Iris pigment epithelial cell (primary cell): Measurements from ENCODE around the gene TRIM71.
"Not testable (repeated sequence)": the region's sequence is repeated elsewhere in the genome, so short reads cannot be mapped to it uniquely, and the experiment has no call there.

Experiments used
- DNase-seq: peaks from one replicate; pipeline ENCODE4 v3.0.0-alpha.2; 2011; ENCODE audit warnings: low read depth

Gene TRIM71

DNA sequence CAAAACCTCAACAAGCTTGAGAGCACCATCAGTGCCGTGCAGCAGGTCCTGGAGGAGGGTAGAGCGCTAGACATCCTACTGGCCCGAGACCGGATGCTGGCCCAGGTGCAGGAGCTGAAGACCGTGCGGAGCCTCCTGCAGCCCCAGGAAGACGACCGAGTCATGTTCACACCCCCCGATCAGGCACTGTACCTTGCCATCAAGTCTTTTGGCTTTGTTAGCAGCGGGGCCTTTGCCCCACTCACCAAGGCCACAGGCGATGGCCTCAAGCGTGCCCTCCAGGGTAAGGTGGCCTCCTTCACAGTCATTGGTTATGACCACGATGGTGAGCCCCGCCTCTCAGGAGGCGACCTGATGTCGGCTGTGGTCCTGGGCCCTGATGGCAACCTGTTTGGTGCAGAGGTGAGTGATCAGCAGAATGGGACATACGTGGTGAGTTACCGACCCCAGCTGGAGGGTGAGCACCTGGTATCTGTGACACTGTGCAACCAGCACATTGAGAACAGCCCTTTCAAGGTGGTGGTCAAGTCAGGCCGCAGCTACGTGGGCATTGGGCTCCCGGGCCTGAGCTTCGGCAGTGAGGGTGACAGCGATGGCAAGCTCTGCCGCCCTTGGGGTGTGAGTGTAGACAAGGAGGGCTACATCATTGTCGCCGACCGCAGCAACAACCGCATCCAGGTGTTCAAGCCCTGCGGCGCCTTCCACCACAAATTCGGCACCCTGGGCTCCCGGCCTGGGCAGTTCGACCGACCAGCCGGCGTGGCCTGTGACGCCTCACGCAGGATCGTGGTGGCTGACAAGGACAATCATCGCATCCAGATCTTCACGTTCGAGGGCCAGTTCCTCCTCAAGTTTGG is 72.9 kb downstream of the TRIM71 start:
- DNase-seq, result no peak

- no peak for DNase-seq
Observed at GRCh38 chr3:32891365-32891764, 73.6 kb downstream of the TRIM71 start.

DNA sequence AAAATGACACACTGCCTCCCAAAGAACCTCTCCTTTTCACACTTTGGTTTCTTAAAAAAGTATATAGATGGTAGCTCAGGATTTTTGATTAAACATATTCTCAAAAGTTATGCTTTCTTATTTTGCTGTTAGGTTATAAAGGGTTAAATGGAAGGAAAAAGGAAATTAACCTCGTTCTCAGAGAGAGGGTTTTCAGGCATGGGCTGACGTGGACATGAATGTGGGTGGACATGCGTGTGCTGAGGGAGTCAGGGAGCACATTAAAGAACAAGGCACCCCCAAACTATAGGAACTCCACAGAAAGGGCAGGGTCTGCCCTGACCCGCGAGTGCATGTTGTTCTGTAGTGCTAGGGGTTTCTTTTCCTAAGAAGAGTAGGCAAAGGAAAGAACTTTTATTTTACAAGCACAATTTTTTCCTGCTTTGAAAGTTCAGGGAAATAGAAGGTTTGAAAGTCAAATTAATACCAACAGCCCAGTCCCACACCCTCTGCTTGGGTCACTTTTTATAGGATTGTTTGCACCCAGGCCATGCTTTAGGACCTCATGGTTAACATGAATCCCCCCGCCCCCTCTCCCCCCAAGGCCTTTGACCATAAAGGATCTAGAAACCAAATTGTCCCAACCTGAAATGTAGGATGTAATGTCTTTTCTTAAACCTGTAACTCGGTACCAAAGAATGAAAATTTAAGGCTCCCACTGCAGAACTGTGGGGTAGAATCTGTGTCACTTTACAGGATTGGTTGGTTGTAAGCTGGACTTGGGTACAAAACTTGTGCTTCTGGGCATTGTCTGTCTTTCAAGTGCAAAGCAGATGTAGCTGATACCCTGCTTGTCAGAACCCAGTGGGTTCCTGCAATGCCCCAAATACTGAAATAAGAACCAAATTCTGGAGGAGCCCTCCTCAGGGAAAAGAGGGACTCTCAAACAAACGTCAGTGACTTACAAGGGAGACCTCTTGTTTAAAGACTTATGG is 75.1 kb downstream of the TRIM71 start:
- DNase-seq, result no peak

DNA sequence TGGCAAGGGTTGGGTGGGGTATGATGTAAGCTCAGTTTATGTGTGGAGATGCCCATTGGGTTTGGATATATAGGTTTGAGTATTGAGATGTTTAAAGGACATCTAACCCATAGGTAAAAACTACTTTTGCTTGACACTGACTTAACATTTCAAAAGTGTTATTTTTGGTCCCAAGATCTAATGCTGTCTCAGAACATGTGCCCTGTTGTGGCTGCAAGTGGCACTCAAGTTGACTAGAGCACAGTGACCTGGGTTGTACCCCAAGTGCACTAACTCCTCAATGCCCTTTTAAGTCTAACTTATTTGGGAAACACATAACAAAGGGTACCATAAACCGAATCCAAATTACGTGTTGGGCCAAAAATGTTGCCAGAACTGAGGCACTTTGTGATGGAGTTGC is 77.2 kb downstream of the TRIM71 start:
- DNase-seq, result no peak

GRCh38 chr3:32895701-32896100 is 77.9 kb downstream of the TRIM71 start:
- DNase-seq, result no peak

- DNase-seq, result no peak
Observed at GRCh38 chr3:32896143-32896542, 78.3 kb downstream of the TRIM71 start.

GRCh38 chr3:32897001-32897601 is 79.3 kb downstream of the TRIM71 start:
- DNase-seq, result no peak

- DNase-seq, result no peak
Observed at GRCh38 chr3:32897981-32898623, 80.3 kb downstream of the TRIM71 start.

- no peak for DNase-seq
Observed at GRCh38 chr3:32899265-32899664, 81.5 kb downstream of the TRIM71 start.

DNA sequence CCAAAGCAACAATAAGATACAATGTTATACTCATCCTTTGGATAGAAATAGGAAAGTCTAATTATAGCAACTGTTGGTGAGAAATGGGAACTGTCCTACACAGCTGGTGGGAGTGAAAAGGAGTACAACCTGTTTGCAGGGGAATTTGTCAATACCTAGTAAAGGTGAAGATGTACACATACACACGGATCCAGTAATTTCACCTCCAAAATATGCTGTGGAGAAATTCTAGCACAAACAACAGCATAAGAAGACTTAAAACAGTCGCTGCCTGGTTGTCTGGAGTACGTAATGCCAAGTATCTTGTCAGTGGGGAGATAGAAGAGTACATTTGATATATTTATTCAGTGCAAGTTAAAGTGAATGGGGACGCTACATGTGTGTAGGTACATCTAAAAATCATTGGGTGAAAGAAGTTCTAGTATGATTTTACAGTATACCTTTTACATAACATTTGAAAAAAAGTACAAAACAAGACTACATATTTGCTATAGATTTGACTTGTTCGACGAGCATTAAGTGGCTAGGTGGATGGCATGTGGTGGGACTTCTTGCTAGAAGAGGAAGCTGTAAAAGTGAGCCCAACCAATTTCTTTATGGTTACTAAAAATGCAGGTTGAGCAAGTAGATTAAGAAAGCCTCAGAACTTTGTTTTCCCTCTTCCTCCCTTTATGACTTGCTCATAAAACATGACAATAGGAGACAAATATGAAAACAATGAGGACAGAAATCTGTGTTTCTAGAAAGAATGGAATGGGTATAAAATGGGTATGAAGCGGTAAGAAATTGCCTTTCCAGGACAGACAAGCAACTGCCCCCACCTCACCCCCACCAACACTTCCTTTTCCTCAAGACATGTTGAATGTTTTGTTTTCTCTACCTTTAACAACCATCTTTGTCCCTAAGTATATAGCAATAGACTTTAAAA is 83.5 kb downstream of the TRIM71 start:
- no peak for DNase-seq

- DNase-seq, result peak; percentile 4
Observed at GRCh38 chr3:32902887-32903371, 85.1 kb downstream of the TRIM71 start.

- DNase-seq, result no peak
Observed at GRCh38 chr3:32903953-32904352, 86.2 kb downstream of the TRIM71 start.

DNA sequence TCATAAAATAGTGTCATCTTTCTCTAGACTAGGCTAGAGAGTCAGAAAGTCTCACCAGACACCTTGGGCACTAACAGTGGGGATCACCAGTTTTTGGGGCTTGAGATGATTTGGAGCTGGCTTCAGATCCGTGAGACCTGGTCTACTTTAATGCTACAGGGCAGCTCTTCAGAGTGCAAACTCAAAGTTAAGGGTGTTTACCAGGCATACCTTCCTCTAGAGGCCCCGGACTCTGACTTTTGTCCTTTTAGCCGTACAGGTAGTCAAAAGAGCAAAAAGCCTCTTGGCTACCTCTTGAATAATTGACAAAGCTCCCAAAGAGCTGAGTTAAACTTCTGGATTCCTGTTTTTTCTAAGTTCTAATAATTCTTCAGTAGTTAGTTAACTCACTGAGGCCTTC is 92.2 kb downstream of the TRIM71 start:
- DNase-seq, result no peak

GRCh38 chr3:32910954-32911353 is 93.2 kb downstream of the TRIM71 start:
- peak; percentile 55 for DNase-seq

DNA sequence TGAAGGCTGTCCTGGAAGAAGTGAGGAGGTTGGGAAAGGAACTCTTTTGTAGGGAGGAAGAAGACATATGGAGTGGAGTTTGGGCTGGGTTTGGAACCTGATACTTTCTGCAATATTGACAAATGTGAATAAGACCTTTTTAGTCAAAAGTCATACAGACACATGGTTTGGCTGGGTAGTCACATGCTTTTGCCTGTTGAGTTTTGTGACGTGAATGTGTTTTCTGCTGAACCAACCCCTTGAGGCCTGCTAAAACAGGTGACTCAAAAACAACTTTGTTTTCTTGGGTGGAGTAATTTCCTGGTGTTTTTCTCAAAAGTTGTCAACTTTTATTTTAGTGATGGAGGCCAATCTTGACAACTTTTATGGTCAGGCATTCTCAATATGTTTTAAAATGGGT is 94.2 kb downstream of the TRIM71 start:
- no peak for DNase-seq

GRCh38 chr3:32913790-32914446 is 96.1 kb downstream of the TRIM71 start:
- peak; percentile 14 for DNase-seq

GRCh38 chr3:32919920-32920319 is 102.1 kb downstream of the TRIM71 start:
- DNase-seq, result no peak

- DNase-seq, result no peak
Observed at GRCh38 chr3:32922078-32922477, 104.3 kb downstream of the TRIM71 start.

DNA sequence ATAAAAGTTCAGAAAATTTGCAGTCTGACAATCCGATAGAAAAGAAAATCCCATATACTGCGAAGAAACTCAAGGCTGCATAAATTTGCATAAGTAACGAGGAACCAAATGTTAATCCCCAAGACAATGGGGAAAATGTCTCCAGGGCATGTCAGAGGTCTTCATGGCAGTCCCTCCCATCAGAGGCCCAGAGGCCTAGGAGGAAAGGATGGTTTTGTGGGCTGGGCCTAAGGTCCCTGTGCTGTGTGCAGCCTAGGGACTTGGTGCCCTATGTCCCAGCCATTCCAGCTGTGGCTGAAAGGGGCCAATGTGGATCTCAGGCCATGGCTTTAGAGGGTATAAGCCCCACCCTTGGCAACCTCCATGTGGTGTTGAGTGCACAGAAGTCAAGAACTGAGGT is 112.4 kb downstream of the TRIM71 start:
- no peak for DNase-seq

DNA sequence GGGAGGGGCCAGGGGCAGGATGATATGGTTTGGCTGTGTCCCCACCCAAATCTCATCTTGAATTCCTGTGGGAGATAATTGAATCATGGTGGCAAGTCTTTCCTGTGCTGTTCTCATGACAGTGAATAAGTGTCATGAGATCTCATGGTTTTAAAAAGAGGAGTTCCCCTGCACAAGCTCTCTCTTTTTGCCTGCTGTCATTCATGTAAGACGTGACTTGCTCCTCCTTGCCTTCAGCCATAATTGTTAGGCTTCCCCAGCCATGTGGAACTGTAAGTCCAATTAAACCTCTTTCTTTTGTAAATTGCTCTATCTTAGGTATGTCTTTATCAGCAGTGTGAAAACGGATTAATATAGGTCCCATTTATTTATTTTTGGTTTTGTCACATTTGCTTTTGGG is 113.5 kb downstream of the TRIM71 start:
- not testable (repeated sequence) for DNase-seq
